NCI-H524 treated with DMSO at 0.1 percent for 48 hours (cell line): ENCODE data around the gene ANAPC10.
A peak's percentile ranks its signal among the peaks of the same experiment; 100 is the strongest.
"Not testable (repeated sequence)": the region's sequence is repeated elsewhere in the genome, so short reads cannot be mapped to it uniquely, and the experiment has no call there.

Experiments used
- DNase-seq: peaks from one replicate; lab custom pipeline; 2025; lab: John Stamatoyannopoulos, UW

ANAPC10 gene

DNA sequence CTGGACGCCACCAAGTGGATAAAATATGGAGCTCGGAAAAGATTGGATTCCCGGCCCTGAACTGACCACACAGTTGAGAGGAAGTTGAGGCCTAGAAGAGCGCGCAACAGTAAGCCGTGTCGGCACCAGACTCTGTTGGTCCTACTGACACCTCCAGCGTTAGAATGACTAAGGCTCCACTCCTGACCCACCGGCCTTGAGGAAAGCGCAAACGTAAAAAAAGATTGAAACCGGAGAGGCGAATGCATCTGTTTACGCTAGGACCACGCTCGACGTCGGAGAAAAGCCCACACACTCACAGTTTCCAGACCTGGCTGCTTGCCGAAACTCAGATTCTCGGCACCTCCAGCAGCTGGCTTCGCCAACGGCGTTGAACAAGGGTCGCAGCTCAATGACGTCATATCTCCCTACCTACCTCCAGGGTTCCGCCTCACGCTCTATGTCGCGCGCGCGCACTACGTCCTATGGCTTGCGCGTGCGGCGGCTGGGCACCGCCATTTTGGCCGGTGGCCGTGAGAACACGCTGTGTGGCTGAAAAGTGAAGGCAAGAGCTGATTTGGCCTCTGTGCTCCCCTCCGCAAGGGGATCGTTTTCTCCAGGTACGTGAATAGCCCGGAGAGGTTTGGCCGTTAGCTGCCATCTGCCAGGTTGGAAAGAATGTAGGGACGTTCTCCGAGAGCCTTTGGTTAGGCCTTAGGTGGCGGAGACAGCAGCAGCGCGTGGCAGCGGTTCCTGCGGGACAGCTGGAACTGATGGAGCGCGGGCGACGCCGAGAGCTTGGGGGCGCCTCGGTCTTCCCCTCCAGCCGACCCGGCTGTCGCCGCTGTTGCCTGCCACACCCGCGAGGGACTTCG lies at the start of gene ANAPC10, which contains the start of gene ABCE1:
TSS of gene ANAPC10 (minus strand) at position 376 of the 854 bp plus-strand sequence. CDS start 2,097 bp downstream, outside the sequence.
TSS of gene ABCE1 (plus strand) at position 491 of the 854 bp plus-strand sequence. CDS start 6,102 bp downstream, outside the sequence.
- peak; percentile 51 for DNase-seq

GRCh38 chr4:145136219-145136618 lies 38.2 kb upstream of the ANAPC10 start:
- not testable (repeated sequence) for DNase-seq

- DNase-seq = no peak
These were observed 34.6 kb upstream of the ANAPC10 start for GRCh38 chr4:145132511-145133098.

DNA sequence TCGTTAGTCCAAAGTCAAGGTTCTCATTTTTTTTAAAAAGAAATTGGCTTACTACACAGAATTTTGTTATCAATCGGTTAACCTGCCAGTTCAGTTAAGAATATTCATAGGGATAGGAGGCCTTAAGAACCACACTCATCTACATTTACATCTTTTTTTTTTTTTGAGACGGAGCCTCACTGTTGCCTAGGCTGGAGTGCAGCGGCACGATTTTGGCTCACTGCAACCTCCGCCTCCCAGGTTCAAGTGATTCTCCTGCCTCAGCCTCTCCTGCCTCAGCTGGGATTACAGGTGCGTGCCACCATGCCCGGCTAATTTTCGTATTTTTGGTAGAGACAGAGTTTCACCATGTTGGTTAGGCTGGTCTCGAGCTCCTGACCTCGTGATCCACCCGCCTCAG lies 33.9 kb upstream of the ANAPC10 start:
- DNase-seq = no peak

- no peak for DNase-seq
These were observed 32.9 kb upstream of the ANAPC10 start for GRCh38 chr4:145130788-145131399.

DNA sequence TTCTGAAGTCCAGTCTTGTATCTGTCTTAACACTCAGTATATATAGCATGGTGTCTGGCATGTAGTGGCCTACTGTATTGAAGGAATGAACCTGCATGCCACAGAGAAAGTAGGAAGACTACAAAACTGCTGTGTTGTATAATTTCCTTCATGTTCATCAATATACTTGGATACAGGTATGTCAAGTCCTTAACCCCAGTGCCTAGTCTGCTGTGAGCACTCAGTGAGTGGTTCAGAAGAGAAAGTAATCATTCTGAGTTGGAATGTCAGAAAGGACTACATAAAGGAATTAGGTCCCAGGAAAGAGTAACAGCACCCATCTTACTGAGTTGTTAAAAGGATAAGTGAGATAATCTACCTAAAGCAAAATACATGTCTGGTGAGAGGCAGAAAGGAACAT lies 32.1 kb upstream of the ANAPC10 start:
- no peak for DNase-seq

DNA sequence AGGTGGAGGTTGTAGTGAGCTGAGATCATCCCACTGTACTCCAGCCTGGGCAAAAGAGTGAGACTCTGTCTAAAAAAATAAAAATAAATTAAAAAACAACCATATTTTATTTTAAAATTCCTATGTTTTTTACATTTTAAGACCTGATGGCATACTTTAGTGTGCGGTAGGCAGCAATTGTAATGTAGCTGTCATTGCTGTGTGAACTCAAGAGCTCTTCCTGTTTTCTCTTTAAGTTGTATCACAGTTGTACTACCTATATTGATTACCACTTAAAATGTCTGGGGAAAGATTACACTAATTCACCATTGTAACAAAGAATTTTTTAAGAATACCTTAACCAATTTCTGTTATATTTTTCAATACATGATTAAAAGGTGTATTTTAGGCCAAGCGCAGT lies 27.4 kb upstream of the ANAPC10 start:
- DNase-seq = no peak

DNA sequence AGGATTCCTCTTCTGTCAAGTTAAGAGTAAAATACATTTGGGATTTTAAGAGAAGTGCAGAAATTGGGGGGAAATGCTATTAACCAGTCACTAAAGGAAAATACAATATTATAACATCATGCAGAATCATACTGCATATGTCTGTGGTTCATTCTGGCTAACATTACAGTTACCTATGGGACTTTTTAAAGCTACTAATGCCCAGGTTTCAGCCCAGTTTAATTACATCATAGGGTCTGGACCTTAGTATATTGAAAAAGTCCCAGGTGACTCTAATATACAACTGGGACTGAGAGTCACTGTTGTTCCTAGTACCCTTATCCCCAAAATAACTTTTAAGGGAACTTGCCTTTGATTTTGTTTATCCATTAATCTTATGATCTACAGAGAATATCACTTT lies 10.1 kb upstream of the ANAPC10 start:
- no peak for DNase-seq

DNA sequence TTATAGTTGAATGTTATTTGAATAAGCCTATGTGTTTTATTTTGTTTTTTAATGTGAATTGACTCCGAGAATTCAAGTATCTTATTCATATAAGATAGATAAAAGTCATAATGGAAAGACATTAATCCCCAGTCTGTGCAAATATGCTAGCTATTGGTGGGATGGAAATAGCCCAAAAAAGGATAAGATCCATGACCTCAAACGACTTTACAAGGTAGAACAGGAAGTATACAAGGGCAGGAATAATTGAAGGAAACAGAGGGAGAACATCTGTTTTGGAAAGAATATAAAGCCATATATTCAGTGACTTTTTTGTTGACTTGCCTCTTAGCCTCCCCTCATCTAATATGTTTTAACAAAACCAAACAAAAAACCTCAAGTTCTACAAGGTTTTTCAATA lies 9.1 kb upstream of the ANAPC10 start:
- no peak for DNase-seq

GRCh38 chr4:145103496-145103895 lies 5.5 kb upstream of the ANAPC10 start:
- no peak for DNase-seq

GRCh38 chr4:145102619-145103018 lies 4.6 kb upstream of the ANAPC10 start:
- DNase-seq = no peak

GRCh38 chr4:145101091-145101490 lies 3.1 kb upstream of the ANAPC10 start:
- no peak for DNase-seq

- DNase-seq = no peak
These were observed 1.7 kb upstream of the ANAPC10 start for GRCh38 chr4:145099653-145100052.

- no peak for DNase-seq
These were observed 660 bp upstream of the ANAPC10 start for GRCh38 chr4:145098675-145099037.

GRCh38 chr4:145097331-145097820 lies 620 bp downstream of the ANAPC10 start:
- no peak for DNase-seq

DNA sequence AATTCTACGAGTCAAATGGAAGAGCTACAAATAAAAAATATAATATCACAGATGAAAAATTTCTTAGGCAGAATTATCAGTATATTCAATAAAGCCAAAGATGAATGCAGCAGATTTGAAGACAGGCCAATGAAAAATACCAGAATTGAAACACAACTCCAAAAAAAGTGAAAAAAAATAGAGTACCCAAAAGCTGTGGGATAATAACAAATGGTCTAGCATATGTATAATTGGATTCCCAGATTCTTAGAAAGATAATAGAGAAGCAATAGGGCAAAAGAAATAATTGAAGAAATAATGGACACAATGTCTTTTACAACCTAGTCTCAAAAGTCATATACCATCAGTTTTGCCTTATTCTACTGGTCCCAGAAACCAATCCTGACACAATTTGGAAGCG lies 4.4 kb downstream of the ANAPC10 start:
- DNase-seq = no peak

GRCh38 chr4:145090380-145090779 lies 7.6 kb downstream of the ANAPC10 start:
- no peak for DNase-seq

- DNase-seq = no peak
These were observed 13.9 kb downstream of the ANAPC10 start for GRCh38 chr4:145083891-145084605.

DNA sequence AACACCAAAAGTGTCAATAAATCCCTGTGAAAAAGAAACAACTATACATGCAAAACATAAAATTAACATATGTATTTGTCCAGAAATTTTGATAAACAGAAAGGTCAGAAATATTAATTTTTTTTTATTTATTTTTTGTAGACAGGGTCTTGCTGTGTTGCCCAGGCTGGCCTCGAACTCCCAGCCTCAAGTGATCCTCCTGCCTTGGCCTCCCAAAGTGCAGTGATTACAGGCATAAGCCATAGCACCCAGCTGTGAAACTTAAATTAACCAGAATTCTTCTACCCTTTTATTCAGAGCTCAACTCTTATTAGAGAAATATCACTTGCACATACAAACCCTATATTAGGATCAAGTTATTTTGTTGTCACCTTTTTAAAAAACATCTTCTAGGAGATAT lies 16.2 kb downstream of the ANAPC10 start:
- DNase-seq = no peak

GRCh38 chr4:145076469-145076855 lies 21.5 kb downstream of the ANAPC10 start:
- DNase-seq = no peak

DNA sequence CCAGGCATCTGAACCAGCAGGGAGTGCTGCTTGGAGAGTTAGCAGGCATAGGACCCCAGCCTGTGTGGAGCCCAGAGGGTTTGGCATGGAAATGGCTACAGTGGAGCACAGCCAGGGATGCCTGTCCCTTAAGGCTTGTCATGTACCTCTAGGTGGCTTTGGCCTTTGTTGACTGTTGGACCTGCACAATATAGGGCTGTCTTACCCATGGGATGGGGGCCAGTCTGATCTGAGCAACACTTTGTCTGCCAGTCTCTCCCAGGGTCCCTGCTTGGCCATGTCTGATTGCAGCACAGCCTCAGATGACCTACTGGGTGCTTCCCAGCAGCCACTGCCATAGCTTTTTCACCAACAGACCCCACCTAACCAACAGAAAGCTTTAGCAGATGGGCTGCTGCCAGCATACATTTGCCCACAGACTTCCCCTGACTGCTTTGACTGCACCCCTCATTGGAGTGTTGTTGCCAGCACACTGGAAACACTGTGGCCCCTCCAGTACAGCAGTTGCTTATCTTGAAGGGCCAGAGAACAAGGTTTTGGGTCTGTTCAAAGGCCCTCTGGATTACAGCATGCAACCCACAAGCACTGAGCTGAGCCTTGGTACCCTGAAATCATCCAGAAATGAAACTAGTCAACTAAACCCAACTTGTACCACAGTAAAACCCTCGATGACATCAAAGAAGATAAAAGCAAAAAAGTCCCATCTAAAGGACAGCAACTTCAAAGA lies 22.1 kb downstream of the ANAPC10 start:
- no peak for DNase-seq

- no peak for DNase-seq
These were observed 26.4 kb downstream of the ANAPC10 start for GRCh38 chr4:145071560-145071959.
